GM18508 (cell line): ENCODE data around the gene CDK1.
A peak's percentile ranks its signal among the peaks of the same experiment; 100 is the strongest.

ENCODE experiments used
- ATAC-seq: cut with Tn5 transposase; IDR thresholded peaks from one replicate; pipeline ENCODE4 v1.9.1; 2021; ENCODE audit warnings: moderate number of reproducible peaks; ENCODE audit not compliant: insufficient read depth, unreplicated experiment

The CDK1 gene

DNA sequence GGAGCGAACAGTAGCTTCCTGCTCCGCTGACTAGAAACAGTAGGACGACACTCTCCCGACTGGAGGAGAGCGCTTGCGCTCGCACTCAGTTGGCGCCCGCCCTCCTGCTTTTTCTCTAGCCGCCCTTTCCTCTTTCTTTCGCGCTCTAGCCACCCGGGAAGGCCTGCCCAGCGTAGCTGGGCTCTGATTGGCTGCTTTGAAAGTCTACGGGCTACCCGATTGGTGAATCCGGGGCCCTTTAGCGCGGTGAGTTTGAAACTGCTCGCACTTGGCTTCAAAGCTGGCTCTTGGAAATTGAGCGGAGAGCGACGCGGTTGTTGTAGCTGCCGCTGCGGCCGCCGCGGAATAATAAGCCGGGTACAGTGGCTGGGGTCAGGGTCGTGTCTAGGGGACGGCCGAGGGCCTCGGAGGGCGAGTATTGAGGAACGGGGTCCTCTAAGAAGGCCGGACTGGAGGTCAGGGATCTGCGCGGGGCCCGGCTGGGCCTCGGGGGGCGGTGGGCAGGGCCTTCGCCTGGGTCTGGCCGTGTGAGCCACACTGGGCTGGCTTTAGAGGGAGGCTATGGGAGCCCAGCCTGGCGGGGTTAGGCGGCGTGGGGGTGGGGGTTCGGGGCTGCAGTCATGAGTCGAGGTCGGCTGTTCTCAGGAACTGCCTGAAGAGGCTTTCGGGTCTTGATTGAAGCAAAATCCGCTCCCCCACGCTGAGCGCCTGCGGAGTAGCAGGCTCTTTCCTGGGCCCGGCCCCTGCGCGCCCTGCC, at the start of gene CDK1:
Gene CDK1 (plus strand): TSS at position 265 of the 757 bp plus-strand sequence. CDS start 1,688 bp downstream, outside the sequence.
- peak; percentile 93 for ATAC-seq

- no peak for ATAC-seq
These were observed 49.2 kb upstream of the CDK1 start for GRCh38 chr10:60729106-60729505.

DNA sequence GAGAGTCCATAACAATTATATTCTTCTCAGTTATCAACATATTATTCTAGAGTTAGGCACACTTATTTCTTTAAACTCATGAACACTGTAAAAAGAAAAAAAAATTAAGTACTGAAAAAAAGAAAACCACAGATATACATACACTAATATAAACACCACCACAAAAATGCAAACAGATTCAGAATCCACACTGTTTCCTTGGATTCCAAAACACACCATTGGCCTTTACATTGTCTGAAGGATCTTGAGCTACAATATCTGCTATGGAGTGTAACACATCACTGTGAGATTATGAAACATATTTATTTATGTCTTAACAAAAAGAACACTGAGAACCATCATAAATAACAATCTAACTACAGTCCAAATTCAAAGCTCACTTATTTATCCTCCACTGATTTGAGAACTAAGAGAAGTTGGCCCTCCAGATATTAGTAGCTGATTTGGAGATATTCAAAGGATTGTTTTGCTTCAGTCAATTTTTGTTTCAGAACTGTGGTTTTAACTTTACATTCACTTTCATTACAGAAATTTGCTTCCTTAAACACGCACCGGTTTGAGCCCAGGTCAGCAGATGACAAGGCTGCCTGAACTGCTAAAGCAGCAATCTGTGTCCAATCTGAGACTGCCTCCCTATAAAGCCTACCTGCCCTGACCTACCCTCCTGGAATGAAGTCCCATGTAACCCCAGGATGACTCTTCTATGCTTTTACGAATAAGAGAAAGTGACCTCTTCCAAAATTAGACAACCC, 47.0 kb upstream of the CDK1 start:
- ATAC-seq, result peak; percentile 86

- no peak for ATAC-seq
These were observed 46.0 kb upstream of the CDK1 start for GRCh38 chr10:60732198-60732806.

- no peak for ATAC-seq
These were observed 45.3 kb upstream of the CDK1 start for GRCh38 chr10:60732807-60733516.

- ATAC-seq, result no peak
These were observed 44.8 kb upstream of the CDK1 start for GRCh38 chr10:60733517-60733822.

DNA sequence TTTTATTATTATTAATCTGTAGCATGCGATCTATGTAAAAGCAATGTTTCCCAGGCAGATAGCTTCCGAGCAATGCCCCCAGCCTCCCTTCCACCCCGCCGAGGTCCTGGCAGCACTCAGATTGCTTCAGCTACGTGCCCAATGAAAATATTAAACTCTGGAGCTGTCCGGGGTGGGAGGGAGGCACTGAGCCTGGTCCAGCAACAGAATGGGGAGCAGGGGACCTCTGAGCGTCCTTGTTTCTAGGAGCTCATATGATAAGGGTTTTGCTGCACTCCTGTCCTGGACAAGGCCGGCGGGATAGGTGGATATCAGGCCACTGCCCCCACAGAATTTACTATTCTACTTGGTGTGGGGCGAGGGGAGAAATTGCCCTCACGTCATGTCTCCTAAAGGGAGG, 44.5 kb upstream of the CDK1 start:
- no peak for ATAC-seq

- no peak for ATAC-seq
These were observed 44.1 kb upstream of the CDK1 start for GRCh38 chr10:60734226-60734625.

DNA sequence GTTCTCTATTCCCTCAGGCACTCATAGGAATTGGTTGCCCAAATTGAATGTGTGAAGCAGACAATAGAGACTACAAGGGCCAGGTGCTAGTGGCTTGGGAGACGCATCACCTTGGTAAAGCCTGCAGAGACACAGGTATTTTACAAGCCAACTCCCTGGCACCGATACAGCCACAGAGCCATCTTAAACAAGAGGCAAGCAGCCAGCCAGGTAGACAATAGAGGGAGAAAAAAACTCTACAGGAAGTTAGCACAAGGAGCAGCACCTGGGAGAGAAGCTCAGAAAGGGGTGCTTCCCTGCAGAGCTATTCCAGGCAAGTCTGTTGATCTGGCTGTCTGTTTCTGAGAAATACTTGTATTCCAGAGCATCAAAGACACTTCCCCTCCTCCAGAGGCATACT, 43.0 kb upstream of the CDK1 start:
- ATAC-seq, result no peak

- ATAC-seq, result no peak
These were observed 41.0 kb upstream of the CDK1 start for GRCh38 chr10:60737242-60737641.

GRCh38 chr10:60739558-60739957, 38.7 kb upstream of the CDK1 start:
- no peak for ATAC-seq

GRCh38 chr10:60742512-60742911, 35.8 kb upstream of the CDK1 start:
- ATAC-seq, result no peak

GRCh38 chr10:60747817-60748469, 30.3 kb upstream of the CDK1 start:
- no peak for ATAC-seq

DNA sequence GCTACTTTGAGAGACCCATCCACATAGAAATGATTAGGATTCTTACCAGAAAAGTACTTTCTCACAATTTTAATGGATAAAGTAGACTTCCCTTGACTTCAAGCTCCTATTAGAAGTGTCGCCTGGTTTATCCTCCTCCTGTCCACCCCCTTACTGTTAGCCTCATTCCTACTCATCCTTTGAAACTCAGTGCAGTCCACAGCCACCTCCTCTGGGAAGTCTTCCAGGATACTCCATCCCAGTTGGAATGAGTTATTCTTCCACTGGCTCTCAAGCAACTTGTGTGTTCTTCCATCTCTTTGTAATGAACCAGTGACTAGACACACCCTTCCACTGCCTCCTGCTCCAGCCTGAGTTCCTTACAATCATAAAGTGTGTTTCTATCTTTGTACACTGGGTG, 25.1 kb upstream of the CDK1 start:
- no peak for ATAC-seq

DNA sequence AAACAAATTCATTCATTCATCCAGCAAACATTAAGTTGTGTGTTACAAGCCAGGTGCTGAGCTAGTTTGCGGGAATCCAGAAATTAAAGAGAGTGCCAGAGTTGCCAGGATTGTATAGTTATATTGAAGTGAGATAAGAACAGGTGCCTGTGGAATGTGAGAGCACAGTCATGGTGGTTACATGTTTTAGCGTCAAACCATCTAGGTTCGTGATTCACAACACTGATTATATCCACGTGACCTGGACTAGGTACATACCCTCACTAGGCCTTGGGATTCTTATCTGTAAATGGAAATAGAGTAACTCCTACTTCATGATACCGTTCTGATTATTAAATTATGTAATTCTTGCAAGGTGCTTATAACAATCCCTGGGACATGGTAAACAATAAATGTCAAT, 24.5 kb upstream of the CDK1 start:
- no peak for ATAC-seq

DNA sequence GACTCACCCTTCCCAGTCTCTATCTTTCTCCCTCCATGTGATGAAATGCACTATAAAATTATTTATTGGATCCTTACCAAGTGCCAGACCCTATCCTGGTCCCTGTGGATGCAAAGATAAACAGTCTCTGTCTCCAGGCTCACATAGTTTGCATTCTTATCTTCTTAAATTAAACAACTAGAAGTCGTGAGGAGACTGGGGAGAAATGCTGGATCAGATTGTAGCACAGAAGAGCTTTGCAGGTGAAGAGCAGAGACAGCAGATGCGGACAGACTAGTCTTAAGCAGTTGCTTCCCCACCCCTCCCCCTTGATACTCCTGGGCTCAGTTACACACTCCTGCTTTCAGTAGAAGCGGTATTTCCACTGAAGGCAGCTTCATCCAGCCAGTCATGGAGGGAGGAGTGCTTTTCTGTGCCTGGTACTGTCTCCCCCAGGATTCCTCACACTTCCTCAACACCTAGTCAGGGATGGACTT, 20.8 kb upstream of the CDK1 start:
- ATAC-seq, result no peak

DNA sequence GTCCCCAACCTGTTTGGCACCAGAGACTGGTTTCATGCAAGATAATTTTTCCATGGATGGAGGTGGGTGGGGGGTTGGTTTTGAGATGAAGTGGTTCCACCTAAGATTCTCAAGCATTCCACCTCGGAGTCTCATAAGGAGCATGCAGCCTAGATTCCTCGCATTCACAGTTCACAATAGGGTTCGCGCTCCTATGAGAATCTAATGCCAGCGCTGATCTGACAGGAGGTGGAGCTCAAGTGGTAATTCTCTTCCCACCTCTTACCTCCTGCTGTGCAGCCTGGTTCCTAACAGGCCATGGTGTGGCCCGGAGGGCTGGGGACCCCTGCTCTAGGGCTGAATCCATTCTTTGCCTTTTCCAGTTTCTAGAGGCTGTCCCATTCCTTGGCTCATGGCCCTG, 19.1 kb upstream of the CDK1 start:
- no peak for ATAC-seq

DNA sequence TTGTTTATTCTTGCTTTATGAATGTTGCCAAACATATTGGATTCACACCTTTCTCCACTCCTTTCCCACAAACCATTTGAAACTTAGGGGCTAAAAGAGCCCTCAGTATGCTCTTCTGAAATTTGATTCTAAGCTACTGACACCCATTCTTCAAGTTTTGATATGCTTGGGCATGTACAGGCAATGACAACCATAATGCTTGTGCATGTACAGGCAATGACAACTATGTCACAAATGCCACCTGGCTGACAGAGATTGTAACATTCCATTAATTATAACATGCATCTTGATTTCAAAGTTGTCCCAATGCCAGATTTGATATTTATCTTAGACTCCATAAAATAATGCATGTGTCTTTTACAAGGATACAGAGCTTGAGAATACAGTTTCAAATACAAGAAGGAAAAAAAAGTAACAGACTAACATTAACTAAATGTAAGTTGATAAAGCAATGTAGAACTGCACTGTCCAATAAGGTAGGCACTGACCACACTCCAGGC, 17.5 kb upstream of the CDK1 start:
- ATAC-seq, result no peak

GRCh38 chr10:60762554-60762953, 15.7 kb upstream of the CDK1 start:
- ATAC-seq, result no peak

- no peak for ATAC-seq
These were observed 10.9 kb upstream of the CDK1 start for GRCh38 chr10:60767424-60767823.
